NCI-H510A (cell line): ENCODE data around the gene SHH.

ENCODE experiments used
- DNase-seq: peaks from one replicate; lab custom pipeline; 2025; lab: John Stamatoyannopoulos, UW

The SHH gene

GRCh38 chr7:155811895-155812761, at the start of gene SHH:
Gene SHH (minus strand): TSS chr7:155812463. CDS start chr7:155812122, 341 bp downstream.
- DNase-seq = no peak

- DNase-seq = no peak
Measured at GRCh38 chr7:155861480-155861868, 49.2 kb upstream of the SHH start.

- DNase-seq = no peak
Measured at GRCh38 chr7:155860840-155861479, 48.7 kb upstream of the SHH start.

- no peak for DNase-seq
Measured at GRCh38 chr7:155860461-155860839, 48.2 kb upstream of the SHH start.

GRCh38 chr7:155858521-155859061, 46.3 kb upstream of the SHH start:
- DNase-seq = no peak

- DNase-seq = no peak
Measured at GRCh38 chr7:155857141-155857540, 44.9 kb upstream of the SHH start.

GRCh38 chr7:155856656-155857055, 44.4 kb upstream of the SHH start:
- DNase-seq = no peak

GRCh38 chr7:155852426-155853301, 40.4 kb upstream of the SHH start:
- DNase-seq = no peak

- no peak for DNase-seq
Measured at GRCh38 chr7:155851892-155852291, 39.6 kb upstream of the SHH start.

GRCh38 chr7:155850766-155851678, 38.8 kb upstream of the SHH start:
- DNase-seq = no peak

GRCh38 chr7:155850001-155850436, 37.8 kb upstream of the SHH start:
- DNase-seq = no peak

- DNase-seq = no peak
Measured at GRCh38 chr7:155848691-155849669, 36.7 kb upstream of the SHH start.

- DNase-seq = no peak
Measured at GRCh38 chr7:155847821-155848435, 35.7 kb upstream of the SHH start.

- no peak for DNase-seq
Measured at GRCh38 chr7:155846936-155847335, 34.7 kb upstream of the SHH start.

- no peak for DNase-seq
Measured at GRCh38 chr7:155846156-155846555, 33.9 kb upstream of the SHH start.

- no peak for DNase-seq
Measured at GRCh38 chr7:155845226-155845625, 33.0 kb upstream of the SHH start.

- no peak for DNase-seq
Measured at GRCh38 chr7:155844526-155844925, 32.3 kb upstream of the SHH start.

- DNase-seq = no peak
Measured at GRCh38 chr7:155844019-155844453, 31.8 kb upstream of the SHH start.

GRCh38 chr7:155843426-155844018, 31.3 kb upstream of the SHH start:
- DNase-seq = no peak
